GM15510 (cell line): ENCODE results near the gene SELENOM.

Source experiments
- POLR2A ChIP-seq: IDR thresholded peaks from 3 replicates; pipeline ENCODE4 v1.6.1; 2011; ENCODE audit warnings: borderline replicate concordance; ENCODE audit not compliant: insufficient read length; ENCODE audit errors: extremely low read depth

SELENOM gene

DNA sequence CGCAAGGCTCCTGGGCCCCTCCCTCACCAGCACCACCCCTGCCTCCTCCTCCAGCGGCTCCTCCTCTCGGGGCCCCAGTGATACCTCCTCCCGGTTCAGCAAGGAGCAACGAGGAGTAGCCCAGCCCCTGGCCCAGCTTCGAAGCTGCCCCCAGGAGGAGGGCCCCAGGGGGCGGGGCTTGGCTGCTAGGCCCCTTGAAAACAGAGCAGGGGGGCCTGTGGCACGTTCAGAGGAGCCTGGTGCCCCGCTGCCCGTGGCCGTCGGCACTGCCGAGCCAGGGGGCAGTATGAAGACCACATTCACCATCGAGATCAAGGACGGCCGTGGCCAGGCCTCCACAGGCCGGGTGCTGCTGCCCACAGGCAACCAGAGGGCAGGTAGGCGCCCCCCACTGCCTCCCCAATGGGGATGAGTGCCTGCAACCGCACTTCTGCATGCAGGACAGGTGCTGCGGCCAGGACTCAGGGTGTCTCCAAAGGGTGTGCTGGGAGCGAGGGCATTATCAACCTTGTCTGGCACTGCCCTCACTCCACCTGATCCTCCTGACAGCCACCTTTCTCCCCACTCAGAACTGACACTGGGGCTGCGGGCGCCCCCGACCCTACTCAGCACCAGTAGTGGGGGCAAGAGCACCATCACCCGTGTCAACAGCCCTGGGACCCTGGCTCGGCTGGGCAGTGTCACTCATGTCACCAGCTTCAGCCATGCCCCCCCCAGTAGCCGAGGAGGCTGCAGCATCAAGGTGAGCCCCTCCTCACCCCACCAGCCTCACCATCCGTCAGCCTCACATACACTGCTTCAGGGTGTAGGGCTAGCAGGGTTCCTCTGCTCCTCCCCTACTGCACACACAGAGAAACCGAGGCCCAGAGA, 16.0 kb downstream of the SELENOM start:
- no peak for TF ChIP-seq POLR2A

GRCh38 chr22:31090217-31091085, 16.9 kb downstream of the SELENOM start:
- TF ChIP-seq POLR2A = no peak

- TF ChIP-seq POLR2A = no peak
Observed at GRCh38 chr22:31089160-31090100, 17.9 kb downstream of the SELENOM start.

DNA sequence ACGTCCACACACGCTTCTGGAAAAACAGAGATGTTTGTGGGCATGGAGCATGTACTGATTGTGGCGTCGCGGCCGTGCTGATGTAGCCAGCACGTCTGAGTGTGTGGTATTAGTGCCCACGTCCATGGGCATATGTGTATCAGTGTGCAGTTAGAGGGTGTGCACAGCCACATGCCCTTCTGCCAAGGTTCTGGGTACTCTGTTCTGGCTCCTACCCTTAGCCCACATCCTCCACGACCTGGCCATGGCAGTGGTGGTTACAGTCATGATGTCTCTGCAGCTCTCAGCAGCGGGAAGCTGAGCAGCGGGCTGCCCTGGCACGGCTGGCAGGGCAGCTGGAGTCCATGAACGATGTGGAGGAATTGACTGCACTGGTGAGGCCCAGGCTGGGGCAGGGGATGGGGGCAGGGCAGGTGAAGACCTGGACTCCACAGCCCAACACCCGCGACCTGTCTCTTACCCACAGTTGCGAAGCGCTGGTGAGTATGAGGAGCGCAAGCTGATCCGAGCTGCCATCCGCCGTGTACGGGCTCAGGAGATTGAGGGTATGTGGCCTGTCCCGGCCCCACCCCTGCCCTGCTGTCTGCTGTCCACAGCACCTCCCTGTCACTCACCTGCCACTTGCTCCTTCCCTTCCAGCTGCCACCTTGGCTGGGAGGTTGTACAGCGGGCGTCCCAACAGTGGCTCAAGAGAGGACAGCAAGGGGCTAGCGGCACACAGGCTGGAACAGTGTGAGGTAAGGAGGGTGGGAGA, 19.0 kb downstream of the SELENOM start:
- no peak for TF ChIP-seq POLR2A

DNA sequence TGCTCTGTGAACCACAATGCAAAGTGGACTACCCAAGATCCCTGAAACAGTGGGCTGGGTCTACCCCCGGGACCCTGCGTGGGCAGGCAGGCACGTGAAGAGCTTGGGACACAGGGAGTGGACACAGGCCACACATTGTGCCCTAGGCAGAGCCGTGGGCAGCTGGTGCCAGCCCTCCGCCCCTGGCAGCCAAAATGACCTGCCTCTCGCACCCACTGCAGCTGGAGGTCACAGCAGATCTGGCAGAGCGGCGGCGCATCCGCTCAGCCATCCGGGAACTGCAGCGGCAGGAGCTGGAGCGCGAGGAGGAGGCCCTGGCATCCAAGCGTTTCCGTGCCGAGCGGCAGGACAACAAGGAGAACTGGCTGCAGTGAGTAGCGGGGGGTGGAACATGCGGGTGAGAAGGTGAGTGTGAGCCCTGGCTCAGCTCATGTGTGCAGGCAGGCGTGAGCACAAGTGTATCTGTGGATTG, 19.6 kb downstream of the SELENOM start:
- TF ChIP-seq POLR2A = no peak

DNA sequence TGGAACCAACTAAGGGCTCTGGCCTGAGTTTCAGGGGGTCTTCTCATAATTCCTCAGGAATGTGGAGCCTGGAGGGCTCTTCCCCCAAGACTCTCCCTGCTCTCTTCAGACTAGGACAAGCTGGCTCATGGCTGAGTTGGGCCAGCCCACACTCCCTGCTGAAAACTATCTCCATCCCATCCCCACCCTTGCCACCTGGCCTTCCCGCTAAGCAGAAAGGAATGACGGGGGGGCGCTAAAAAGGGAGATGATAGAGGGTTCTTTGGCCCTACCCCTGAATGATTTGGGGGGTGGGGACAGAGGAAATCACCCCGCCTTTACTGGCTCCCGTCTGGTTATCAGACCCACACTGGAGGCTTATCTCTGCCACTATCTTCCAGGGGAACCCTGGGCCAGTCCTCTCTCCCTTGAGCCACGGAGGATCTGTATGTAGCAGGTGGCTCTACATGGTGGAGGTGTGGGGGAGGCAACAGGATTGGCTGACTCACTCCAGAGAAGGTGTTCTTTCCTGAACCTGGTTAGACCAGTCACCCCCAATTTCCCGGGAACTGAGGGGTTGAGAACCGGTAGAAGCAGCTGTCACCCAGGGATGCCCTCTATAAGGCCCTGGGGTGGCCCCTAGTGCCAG, 20.6 kb downstream of the SELENOM start:
- TF ChIP-seq POLR2A = no peak

DNA sequence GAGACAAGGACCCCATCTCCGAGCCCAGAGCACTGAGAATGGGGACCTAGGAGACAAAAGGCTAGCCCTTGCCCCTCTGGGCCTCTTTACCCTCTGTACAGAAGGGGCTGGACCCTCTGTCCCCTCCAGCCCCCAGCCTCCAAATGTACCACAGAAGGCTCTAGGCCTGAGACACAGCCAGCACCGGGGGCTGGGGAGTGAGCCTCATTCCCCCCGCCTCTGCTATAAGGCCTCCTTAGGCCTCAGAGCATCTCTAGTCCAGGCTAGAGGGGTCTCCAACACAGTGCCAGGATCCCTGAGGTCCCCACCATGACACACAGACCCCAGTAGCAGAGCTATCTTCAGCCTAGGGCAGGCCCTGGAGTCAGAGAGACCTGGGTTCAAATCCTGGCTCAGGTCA, 21.4 kb downstream of the SELENOM start:
- TF ChIP-seq POLR2A = no peak

DNA sequence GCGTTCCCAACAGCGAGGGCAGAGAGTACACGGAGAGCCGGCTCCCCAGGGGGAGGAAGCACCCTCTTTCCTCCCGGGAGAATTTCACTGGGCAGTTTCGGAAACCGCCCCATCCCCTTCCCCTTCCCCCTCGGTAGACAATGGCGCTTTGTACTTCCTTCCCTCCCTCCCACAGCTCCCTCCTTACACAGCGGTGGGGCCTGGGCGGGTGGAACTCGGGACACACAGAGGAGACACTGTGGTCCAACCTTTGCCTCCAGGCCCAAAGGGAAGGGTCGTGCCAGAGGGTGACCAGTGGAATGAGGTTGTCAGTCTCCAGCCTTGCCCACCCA, 21.9 kb downstream of the SELENOM start:
- no peak for TF ChIP-seq POLR2A

DNA sequence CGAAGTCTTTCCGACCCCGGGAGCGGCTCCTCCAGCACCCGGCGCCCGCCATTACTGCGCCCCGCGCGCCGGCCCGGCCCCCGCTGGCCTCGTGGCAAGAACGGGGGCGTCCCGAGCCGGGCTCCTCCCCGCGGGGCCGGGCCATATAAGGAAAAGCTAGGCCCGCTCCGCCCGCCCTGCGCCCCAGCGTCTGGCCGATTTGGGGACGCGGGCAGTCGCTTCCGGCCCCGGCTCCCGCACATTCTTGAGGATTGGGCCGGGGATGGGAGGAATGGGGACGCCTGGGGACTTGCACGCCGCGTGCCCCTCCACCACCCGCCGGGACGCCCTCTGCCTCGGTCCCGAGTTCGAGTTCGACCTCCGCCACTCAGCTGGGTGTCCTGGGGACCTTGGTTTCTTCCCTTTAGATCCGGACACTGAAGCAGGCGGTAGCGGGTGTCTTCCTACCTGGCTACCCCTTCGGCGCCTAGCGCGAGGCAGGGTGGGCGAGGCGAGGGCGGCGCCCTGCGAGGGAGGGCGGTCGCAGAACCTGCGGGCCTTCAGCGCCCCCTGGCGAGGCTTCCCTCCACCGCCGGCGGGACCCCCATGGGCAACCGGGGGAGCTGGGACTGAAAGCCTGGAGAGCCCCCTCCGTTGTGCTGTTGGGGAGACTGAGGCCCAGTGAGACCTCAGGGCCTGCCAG, 22.4 kb downstream of the SELENOM start:
- peak; percentile 86 for TF ChIP-seq POLR2A

DNA sequence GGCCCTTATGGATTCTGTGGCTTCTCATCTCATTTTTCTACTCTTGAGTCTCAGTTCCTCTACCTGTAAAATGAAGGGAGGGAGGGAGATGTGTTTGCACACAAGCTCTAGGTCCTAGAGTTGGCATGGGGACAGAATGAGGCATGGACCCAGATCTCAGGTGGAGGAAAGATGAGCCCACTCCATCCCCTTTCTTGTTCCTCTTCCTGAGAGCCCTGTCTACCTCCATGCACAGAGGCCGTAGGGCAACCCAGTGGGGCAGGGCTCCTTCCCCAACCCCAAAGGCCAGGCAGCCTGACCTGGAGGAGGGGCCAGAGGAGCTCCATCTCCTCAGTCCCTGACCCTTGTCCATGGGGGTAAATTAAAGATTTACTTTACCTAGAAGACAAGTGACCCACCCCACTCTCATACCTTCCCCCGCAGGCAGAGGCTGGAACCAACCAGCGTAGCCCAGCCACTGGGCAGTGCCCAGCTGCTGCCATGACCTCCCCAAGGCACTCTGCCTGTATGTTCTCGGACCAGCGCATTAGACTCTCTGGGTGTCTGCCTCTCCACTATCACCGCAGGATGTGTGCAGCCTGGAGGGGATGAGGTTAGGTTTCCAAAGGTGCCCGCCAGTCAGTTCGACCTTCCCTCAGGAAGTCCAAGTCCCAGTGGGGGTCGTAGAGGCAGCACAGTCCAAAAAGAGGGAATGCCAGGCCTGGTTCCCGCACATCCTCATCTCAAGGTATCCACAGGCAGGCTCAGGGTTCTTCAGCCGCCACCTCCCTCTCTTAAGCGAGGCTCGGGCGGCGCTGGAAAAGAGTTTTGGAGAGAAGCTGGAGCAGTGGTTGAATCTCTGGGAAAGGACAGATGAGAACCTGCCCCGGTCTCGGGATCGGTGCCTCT, 23.2 kb downstream of the SELENOM start:
- no peak for TF ChIP-seq POLR2A

- TF ChIP-seq POLR2A = no peak
Observed at GRCh38 chr22:31083377-31083768, 24.0 kb downstream of the SELENOM start.
